GM12873 (cell line): ENCODE data around the gene TEX26.

Experiments
- TF ChIP-seq, protein P1 (sequence below): IDR thresholded peaks from 2 replicates; pipeline ENCODE4 v1.5.1; 2012; ENCODE audit warnings: low read depth, mild to moderate bottlenecking, moderate library complexity, low read length, control low read depth; ENCODE audit not compliant: insufficient read depth; ENCODE audit errors: missing control alignments

TEX26 gene

DNA sequence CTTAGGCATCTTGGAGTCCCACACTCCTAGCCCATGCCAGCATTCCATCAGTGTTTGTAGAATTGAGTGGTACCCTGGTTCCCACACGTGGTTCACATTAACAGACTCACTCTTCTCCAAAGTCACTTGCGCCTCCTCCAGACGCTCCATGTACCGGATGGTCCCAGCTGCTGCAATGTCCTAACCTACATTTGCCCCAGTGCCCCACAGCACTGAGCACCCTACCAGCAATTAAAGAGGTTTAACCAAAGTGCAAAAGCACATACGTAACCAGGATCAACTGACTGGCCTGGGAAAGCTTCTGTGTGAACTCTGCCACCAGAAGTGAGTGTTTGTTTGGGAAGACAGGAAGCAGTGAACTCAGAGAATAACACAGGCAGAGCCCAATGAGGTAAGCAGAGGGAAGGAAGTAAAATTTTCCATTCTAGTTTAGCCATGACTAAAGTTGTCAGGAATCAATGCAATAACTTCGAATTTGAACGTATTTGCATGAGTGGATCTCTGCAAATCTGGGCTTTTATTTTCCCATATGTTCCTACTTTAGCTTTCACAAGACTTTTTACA lies 33.7 kb upstream of the TEX26 start:
- TF ChIP-seq, protein P1, sequence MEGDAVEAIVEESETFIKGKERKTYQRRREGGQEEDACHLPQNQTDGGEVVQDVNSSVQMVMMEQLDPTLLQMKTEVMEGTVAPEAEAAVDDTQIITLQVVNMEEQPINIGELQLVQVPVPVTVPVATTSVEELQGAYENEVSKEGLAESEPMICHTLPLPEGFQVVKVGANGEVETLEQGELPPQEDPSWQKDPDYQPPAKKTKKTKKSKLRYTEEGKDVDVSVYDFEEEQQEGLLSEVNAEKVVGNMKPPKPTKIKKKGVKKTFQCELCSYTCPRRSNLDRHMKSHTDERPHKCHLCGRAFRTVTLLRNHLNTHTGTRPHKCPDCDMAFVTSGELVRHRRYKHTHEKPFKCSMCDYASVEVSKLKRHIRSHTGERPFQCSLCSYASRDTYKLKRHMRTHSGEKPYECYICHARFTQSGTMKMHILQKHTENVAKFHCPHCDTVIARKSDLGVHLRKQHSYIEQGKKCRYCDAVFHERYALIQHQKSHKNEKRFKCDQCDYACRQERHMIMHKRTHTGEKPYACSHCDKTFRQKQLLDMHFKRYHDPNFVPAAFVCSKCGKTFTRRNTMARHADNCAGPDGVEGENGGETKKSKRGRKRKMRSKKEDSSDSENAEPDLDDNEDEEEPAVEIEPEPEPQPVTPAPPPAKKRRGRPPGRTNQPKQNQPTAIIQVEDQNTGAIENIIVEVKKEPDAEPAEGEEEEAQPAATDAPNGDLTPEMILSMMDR, result no peak

DNA sequence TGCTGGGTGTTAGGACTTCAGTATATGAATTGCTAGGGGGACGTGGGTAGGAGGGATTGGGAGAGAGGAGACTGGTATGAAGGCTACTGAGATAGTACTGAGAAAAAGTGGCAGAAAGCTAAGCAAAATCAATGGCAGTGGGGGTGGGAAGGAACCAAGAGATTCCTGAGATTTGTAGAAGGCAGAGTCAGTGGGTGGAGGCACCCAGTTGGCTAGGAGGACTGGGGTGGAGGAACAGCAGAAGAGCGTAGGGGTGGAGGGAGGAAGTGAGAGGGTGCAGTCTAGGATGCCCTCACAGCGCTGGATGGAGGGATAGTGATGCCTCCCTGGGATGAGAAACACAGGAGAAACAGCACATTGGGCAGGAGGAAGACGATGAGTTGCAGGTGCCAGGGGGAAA lies 32.0 kb upstream of the TEX26 start:
- TF ChIP-seq, protein P1, result no peak

DNA sequence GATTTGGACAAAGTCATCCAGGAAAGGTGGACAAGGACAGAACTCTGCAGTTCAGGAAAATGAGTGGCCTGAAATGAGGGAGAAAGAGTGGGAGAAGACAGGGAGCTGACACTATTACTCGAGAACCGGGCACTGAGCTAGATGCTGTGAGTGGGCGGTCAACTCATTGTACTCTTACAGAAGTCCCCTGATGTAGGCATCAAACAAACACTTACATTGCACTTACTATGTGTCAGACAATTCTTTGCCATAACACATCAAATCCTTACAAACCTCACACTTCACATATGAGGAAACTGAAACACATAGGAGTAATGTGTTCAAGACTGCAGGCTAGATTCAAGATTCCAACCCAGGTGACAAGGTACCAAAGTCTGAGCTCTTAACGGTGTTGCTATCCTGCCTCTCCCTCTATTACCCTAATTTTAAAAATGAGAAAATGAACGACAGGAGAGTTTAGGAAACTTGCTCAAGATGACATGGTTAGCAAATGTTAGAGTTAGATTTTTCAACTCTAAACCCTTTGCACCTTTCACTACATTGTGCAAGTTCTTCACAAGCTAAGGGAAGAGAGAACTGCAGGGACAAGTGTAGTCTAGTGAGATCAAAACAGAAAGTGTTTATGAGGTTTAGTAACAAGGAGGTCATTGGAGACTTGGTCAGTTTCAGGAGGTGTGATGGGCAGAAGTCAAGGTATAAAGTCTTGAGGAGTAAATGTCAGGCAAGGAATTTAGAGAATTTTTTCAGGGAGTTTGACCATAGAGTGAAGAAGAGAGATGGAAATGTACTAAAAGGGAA lies 31.3 kb upstream of the TEX26 start:
- TF ChIP-seq, protein P1, result no peak

DNA sequence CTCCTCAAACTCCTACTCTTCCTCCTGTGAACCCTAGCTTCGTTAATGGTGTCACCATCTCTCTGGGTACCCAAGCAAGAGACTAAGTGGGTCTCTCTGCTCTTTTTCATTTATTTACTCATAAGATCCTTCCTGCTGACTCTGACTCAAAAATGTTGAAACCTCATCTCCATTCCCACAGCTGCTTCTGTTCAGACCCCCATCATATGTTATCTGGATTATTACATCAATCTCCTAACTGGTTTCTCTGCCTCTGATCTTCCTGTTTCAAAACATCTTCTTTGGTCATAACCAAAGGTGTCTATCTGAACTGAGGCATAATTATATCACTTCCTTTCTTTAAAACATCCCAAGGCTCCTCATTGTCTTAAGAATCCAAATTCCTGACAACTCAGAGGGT lies 28.4 kb upstream of the TEX26 start:
- TF ChIP-seq, protein P1, result no peak

GRCh38 chr13:30905932-30906383 lies 26.5 kb upstream of the TEX26 start, which contains the start of gene MEDAG:
Gene MEDAG, plus strand, starts transcription at chr13:30906271. Its CDS starts 245 bp downstream, at chr13:30906516.
- TF ChIP-seq, protein P1, result no peak

DNA sequence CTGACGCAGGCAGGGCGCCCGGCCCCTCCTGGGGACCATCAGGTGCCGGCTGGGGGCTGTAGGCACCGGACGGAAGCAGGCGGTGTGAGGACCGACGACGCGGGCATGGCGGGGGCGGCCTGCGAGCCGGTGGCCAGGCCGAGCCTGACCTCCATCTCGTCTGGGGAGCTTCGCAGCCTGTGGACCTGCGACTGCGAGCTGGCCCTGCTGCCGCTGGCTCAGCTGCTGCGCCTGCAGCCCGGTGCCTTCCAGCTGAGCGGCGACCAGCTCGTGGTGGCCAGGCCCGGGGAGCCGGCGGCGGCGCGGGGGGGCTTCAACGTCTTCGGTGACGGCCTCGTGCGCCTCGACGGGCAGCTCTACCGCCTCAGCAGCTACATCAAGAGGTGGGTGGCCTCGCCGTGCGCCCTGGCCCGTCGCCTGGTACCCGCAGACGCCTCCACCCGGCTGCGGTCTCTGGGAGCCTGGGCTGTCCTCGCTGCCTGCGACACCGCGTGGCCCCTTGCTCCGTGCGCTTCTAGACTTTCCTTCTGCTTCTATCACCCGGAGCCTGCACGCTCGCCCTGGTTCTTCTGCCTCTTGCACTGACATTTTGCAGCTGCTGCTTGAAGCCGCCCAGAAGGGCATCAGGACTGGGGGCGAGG lies 25.9 kb upstream of the TEX26 start:
- TF ChIP-seq, protein P1, result no peak

DNA sequence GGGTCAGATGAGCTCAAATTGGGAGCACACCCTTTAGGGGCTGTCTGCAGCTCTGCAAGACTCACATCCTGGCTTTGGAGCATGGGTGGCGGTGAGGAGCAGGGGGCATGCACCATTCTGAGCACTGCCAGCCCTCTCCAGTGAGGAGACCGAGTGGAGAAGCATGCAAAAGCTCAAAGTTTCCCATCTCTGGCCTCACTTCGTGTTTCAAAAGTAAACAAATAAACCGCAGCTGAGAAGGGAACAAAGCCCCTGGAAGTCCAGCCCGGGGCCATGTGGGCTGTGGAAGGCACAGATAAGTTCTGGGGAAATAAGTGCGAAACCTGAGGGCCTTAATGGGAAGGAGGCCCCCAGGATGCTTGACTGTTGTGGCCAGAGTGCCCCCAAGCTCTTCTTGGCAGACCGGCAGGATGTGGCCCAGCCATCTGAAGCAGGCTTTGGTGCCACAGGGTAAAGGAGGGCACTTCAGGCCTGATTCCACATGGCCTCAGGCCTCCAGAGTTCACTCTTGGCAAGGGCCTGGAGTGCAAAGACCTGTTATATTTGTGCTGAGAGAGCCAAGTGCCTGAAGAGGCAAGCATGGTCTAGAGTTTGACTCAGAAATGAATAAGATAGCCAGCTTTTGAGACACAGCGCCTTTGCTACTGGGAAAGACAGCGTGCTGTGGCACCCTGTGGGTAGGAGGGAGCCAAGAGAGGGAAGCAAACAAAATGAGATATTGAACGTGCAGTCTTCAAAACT lies 25.2 kb upstream of the TEX26 start:
- TF ChIP-seq, protein P1, result no peak
